ENCODE data around the gene MYOF. TPM values are rescaled to one million over a fixed set of nuclear protein-coding genes. Genes with fewer than 3 reads are reported as not detected.
"Not testable (repeated sequence)": the region's sequence is repeated elsewhere in the genome, so short reads cannot be mapped to it uniquely, and the experiment has no call there.

Gene MYOF
- total RNA-seq, 1 donor = 379 TPM

GRCh38 chr10:93422118-93422517 lies 60.0 kb downstream of the MYOF start:
- H4K20me1 ChIP-seq (ENCODE audit: insufficient read depth, low read length) = peaks cover 3% of the 10 kb centered on the region
- TF ChIP-seq CTCF (IDR thresholded peaks at IDR 0.05; ENCODE audit: extremely low read depth, low read depth, low read length) = no peak
- H3K9me3 ChIP-seq (ENCODE audit: low read depth, low read length) = no peaks in the 10 kb centered on the region
- peak; percentile 17 for DNase-seq (ENCODE audit: insufficient read length, low spot score, missing footprints)
- H3K4me1 ChIP-seq (ENCODE audit: insufficient read depth, low read length) = no peaks in the 10 kb centered on the region
- no peak overlapping the region for H2AFZ ChIP-seq (ENCODE audit: low read length)
- no peak overlapping the region for H3K4me2 ChIP-seq (ENCODE audit: insufficient read depth, low read length)
- H3K4me3 ChIP-seq (ENCODE audit: insufficient read depth, low read length) = no peak overlapping the region
- peaks cover 85% of the 10 kb centered on the region for H3K36me3 ChIP-seq (ENCODE audit: insufficient read depth, low read length)
- H3K79me2 ChIP-seq (ENCODE audit: insufficient read depth, low read length) = peaks cover 78% of the 10 kb centered on the region
- no peaks in the 10 kb centered on the region for H3K27me3 ChIP-seq (ENCODE audit: insufficient read depth, low read length)
- no peak overlapping the region for H3K27ac ChIP-seq (ENCODE audit: low read depth, low read length)

DNA sequence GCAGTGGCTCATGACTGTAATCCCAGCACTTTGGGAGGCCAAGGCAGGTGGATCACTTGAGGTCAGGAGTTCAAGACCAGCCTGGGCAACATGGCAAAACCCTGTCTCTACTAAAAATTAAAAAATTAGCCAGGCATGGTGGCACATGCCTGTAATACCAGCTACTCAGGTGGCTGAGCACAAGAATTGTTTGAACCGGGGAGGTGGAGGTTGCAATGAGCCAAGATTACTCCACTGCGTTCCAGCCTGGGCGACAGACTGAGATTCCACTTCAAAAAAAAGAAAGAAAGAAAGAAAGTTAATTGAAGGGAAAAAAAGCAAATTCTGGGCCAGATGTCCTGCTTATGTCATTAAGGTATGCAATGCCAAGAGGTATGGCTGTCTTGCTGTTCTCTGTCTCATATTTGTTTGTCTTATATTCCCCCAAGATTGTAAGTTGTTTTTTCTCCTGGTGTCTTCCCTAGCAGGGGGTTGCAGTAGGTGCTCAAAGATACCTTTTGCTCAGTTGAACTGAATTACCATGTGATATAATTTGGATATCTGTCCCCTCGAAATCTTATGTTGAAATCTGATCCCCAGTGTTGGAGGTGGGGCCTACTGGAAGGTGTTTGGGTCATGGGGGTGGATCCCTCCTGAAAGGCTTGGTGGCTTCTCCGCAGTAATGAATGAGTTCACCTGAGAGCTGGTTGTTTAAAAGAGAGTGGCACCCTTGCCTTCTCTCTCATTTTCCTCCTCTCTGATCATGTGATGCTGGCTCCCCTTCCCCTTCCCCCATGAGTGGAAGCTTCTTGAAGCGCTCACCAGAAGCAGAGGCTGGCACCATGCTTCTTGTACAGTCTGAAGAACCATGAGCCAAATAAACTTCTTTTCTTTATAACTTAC lies 60.9 kb downstream of the MYOF start:
- H3K9me3 ChIP-seq (ENCODE audit: low read depth, low read length) = no peaks in the 10 kb centered on the region
- H3K4me1 ChIP-seq (ENCODE audit: insufficient read depth, low read length) = no peaks in the 10 kb centered on the region
- peaks cover 2% of the 10 kb centered on the region for H4K20me1 ChIP-seq (ENCODE audit: insufficient read depth, low read length)
- H3K27ac ChIP-seq (ENCODE audit: low read depth, low read length) = no peak overlapping the region
- H3K79me2 ChIP-seq (ENCODE audit: insufficient read depth, low read length) = peaks cover 78% of the 10 kb centered on the region
- H3K4me2 ChIP-seq (ENCODE audit: insufficient read depth, low read length) = no peak overlapping the region
- DNase-seq (ENCODE audit: insufficient read length, low spot score, missing footprints) = peak; percentile 4
- H3K36me3 ChIP-seq (ENCODE audit: insufficient read depth, low read length) = peaks cover 87% of the 10 kb centered on the region
- no peaks in the 10 kb centered on the region for H3K27me3 ChIP-seq (ENCODE audit: insufficient read depth, low read length)
- no peak overlapping the region for H2AFZ ChIP-seq (ENCODE audit: low read length)
- TF ChIP-seq CTCF (IDR thresholded peaks at IDR 0.05; ENCODE audit: extremely low read depth, low read depth, low read length) = no peak
- H3K4me3 ChIP-seq (ENCODE audit: insufficient read depth, low read length) = no peak overlapping the region

DNA sequence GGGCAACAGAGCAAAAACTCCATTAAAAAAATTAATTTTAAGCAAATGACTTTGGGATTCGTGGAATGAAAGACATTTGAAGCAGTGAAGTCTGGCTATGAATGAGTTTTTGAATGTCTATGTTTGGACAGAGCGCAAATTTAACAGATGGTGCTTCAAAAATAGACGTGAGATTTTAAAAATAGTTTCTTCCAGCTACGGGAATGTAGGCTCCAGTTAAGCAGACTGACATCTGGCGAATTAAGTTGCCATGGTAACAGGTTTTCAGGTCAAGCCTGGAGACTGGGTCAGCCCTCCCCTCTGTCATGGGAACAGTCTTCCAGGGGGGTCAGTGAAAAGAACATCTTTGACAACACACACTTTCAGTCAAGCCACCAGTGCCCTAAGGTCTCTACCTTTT lies 62.0 kb downstream of the MYOF start:
- H3K27ac ChIP-seq (ENCODE audit: low read depth, low read length) = peak overlapping the region; percentile 15
- H4K20me1 ChIP-seq (ENCODE audit: insufficient read depth, low read length) = no peaks in the 10 kb centered on the region
- H3K79me2 ChIP-seq (ENCODE audit: insufficient read depth, low read length) = peaks cover 76% of the 10 kb centered on the region
- DNase-seq (ENCODE audit: insufficient read length, low spot score, missing footprints) = no peak
- H3K4me1 ChIP-seq (ENCODE audit: insufficient read depth, low read length) = no peaks in the 10 kb centered on the region
- no peaks in the 10 kb centered on the region for H3K9me3 ChIP-seq (ENCODE audit: low read depth, low read length)
- H2AFZ ChIP-seq (ENCODE audit: low read length) = no peak overlapping the region
- no peak overlapping the region for H3K4me2 ChIP-seq (ENCODE audit: insufficient read depth, low read length)
- no peak for TF ChIP-seq CTCF (IDR thresholded peaks at IDR 0.05; ENCODE audit: extremely low read depth, low read depth, low read length)
- H3K27me3 ChIP-seq (ENCODE audit: insufficient read depth, low read length) = no peaks in the 10 kb centered on the region
- H3K4me3 ChIP-seq (ENCODE audit: insufficient read depth, low read length) = no peak overlapping the region
- peaks cover 82% of the 10 kb centered on the region for H3K36me3 ChIP-seq (ENCODE audit: insufficient read depth, low read length)

DNA sequence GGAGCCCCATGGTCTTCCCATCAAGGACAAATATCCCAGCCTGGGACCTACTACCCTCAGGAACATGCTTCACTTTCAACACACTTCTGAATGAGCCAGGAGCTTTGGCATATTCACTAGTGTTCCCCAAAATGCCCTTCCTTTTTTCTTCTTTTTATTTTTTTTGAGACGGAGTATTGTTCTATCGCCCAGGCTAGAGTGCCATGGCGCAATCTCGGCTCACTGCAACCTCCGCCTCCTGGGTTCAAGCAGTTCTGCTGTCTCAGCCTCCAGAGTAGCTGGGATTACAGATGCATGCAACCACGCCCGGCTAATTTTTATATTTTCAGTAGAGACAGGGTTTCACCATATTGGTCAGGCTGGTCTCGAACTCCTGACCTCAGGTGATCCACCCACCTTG lies 63.1 kb downstream of the MYOF start:
- not testable (repeated sequence) for H3K4me3 ChIP-seq (ENCODE audit: insufficient read depth, low read length); DNase-seq (ENCODE audit: insufficient read length, low spot score, missing footprints); H3K9me3 ChIP-seq (ENCODE audit: low read depth, low read length); H2AFZ ChIP-seq (ENCODE audit: low read length); H3K27me3 ChIP-seq (ENCODE audit: insufficient read depth, low read length); H4K20me1 ChIP-seq (ENCODE audit: insufficient read depth, low read length); H3K27ac ChIP-seq (ENCODE audit: low read depth, low read length); H3K4me1 ChIP-seq (ENCODE audit: insufficient read depth, low read length); H3K4me2 ChIP-seq (ENCODE audit: insufficient read depth, low read length)
- Histone ChIP-seq H3K36me3 (ENCODE audit: insufficient read depth, low read length) (peaks cover 80% of the 10 kb centered on the region), H3K79me2 (ENCODE audit: insufficient read depth, low read length) (peaks cover 72% of the 10 kb centered on the region)

Data from osteoblast (primary cell).